Measurements from ENCODE around the gene FN1. TPM values are rescaled to one million over a fixed set of nuclear protein-coding genes. Genes with fewer than 3 reads are reported as not detected.

FN1 gene
- total and polyA plus RNA-seq, 2 experiments from 2014 or later = 240 to 241 TPM

DNA sequence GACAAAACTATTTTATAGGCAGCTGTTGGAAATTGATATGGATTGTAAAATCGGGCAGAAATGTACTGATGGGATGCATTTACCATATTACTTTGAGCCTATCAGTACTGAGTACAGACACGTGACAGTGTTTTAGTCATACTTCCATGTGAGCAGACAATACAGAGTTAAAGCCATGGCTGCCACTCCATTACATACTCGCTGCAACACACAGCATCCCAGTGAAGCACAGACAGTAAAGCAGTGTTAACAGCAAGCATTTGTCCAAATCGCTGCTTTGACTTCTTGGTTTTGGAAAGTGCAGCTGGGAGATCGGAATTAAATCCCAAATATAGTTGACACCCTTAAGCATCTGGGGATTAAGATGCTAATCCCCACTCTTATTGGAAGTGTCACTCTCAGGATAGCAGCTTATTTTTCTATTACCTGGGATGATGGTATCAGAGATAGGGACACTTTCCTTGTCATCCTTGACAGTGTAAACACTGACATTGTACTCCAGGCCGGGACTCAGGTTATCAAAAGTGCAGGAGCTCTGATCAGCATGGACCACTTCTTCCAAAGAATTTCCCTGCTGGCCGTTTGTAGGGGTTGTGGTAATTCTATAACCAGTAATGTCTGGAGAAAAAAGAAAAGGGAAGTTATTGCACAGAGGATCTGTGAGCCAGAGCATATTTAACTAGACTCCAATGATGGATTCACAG is 41.6 kb downstream of the FN1 start:
- no peaks in the 10 kb centered on the region for H3K27me3 ChIP-seq
- peaks cover 10% of the 10 kb centered on the region for H3K4me1 ChIP-seq (ENCODE audit: low read depth)
- H3K27ac ChIP-seq = peak overlapping the region; percentile 38
- no peaks in the 10 kb centered on the region for H3K9me3 ChIP-seq (ENCODE audit: low read depth)
- H3K36me3 ChIP-seq = peaks cover 30% of the 10 kb centered on the region
- TF ChIP-seq, protein P1, sequence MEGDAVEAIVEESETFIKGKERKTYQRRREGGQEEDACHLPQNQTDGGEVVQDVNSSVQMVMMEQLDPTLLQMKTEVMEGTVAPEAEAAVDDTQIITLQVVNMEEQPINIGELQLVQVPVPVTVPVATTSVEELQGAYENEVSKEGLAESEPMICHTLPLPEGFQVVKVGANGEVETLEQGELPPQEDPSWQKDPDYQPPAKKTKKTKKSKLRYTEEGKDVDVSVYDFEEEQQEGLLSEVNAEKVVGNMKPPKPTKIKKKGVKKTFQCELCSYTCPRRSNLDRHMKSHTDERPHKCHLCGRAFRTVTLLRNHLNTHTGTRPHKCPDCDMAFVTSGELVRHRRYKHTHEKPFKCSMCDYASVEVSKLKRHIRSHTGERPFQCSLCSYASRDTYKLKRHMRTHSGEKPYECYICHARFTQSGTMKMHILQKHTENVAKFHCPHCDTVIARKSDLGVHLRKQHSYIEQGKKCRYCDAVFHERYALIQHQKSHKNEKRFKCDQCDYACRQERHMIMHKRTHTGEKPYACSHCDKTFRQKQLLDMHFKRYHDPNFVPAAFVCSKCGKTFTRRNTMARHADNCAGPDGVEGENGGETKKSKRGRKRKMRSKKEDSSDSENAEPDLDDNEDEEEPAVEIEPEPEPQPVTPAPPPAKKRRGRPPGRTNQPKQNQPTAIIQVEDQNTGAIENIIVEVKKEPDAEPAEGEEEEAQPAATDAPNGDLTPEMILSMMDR (IDR thresholded peaks at IDR 0.05; ENCODE audit: low read depth, low read length) = no peak
- DNase-seq (ENCODE audit: low read depth in 1 of 2, low spot score in 1 of 2) = no peak
- no peak overlapping the region for H3K4me3 ChIP-seq

- no peaks in the 10 kb centered on the region for H3K27me3 ChIP-seq
- H3K4me1 ChIP-seq (ENCODE audit: low read depth) = peaks cover 3% of the 10 kb centered on the region
- TF ChIP-seq, protein P1 (IDR thresholded peaks at IDR 0.05; ENCODE audit: low read depth, low read length) = no peak
- no peak overlapping the region for H3K4me3 ChIP-seq
- DNase-seq (ENCODE audit: low read depth in 1 of 2, low spot score in 1 of 2) = no peak
- no peaks in the 10 kb centered on the region for H3K9me3 ChIP-seq (ENCODE audit: low read depth)
- H3K36me3 ChIP-seq = peaks cover 30% of the 10 kb centered on the region
- H3K27ac ChIP-seq = no peak overlapping the region
Observed at GRCh38 chr2:215392687-215393270, 43.1 kb downstream of the FN1 start.

- Histone ChIP-seq H3K27me3 (no peaks in the 10 kb centered on the region), H3K27ac (no peak overlapping the region), H3K9me3 (ENCODE audit: low read depth) (no peaks in the 10 kb centered on the region), H3K4me1 (ENCODE audit: low read depth) (no peaks in the 10 kb centered on the region), H3K4me3 (no peak overlapping the region), H3K36me3 (peaks cover 31% of the 10 kb centered on the region)
- DNase-seq (ENCODE audit: low read depth in 1 of 2, low spot score in 1 of 2) = no peak
- TF ChIP-seq, protein P1 (IDR thresholded peaks at IDR 0.05; ENCODE audit: low read depth, low read length) = no peak
Observed at GRCh38 chr2:215392164-215392563, 43.7 kb downstream of the FN1 start.

DNA sequence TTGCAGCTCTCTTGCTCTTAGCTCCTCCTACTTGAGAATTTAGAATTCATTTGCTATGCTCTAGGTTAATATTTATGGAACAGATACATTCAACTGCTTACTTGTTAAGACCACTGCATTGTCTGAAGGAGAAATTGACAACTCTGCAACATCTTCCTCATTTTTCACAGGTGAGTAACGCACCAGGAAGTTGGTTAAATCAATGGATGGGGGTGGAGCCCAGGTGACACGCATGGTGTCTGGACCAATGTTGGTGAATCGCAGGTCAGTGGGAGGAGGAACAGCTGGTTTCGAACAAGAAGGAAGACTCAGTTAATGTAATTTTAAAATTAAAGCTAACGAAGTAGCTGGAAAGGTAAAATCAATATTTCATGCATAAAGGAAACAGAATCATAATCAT is 44.3 kb downstream of the FN1 start:
- TF ChIP-seq, protein P1 (IDR thresholded peaks at IDR 0.05; ENCODE audit: low read depth, low read length) = no peak
- no peaks in the 10 kb centered on the region for H3K4me1 ChIP-seq (ENCODE audit: low read depth)
- no peak overlapping the region for H3K4me3 ChIP-seq
- no peaks in the 10 kb centered on the region for H3K27me3 ChIP-seq
- H3K36me3 ChIP-seq = peaks cover 34% of the 10 kb centered on the region
- H3K9me3 ChIP-seq (ENCODE audit: low read depth) = no peaks in the 10 kb centered on the region
- DNase-seq (ENCODE audit: low read depth in 1 of 2, low spot score in 1 of 2) = no peak
- no peak overlapping the region for H3K27ac ChIP-seq

GRCh38 chr2:215390550-215390913 is 45.3 kb downstream of the FN1 start:
- no peaks in the 10 kb centered on the region for H3K9me3 ChIP-seq (ENCODE audit: low read depth)
- H3K36me3 ChIP-seq = peaks cover 35% of the 10 kb centered on the region
- TF ChIP-seq, protein P1 (IDR thresholded peaks at IDR 0.05; ENCODE audit: low read depth, low read length) = no peak
- H3K4me3 ChIP-seq = no peak overlapping the region
- H3K27me3 ChIP-seq = no peaks in the 10 kb centered on the region
- DNase-seq (ENCODE audit: low read depth in 1 of 2, low spot score in 1 of 2) = no peak
- no peak overlapping the region for H3K27ac ChIP-seq
- H3K4me1 ChIP-seq (ENCODE audit: low read depth) = no peaks in the 10 kb centered on the region
